K562 (cell line): ENCODE measurements around the gene KLRF2. TPM values are rescaled to one million over a fixed set of nuclear protein-coding genes. Genes with fewer than 3 reads are reported as not detected.

ENCODE experiments used
- ATAC-seq: fragments of 200-7000 bp; cut with Tn5 transposase; 3 replicates; pipeline ENCODE4 v1.9.1; 2020; ENCODE audit warnings: moderate library complexity
- BruUV-seq: library from RNA; stranded (reverse); fragments of 400-500 nt; replicated peaks from 2 replicates; lab custom pipeline; 2021; lab: Mats Ljungman, UMichigan
- CTCF ChIA-PET: fragments of 300-600 bp; formaldehyde crosslinking; extraction: SDS; loops from one replicate; lab custom pipeline; 2021; ENCODE audit warnings: low intra/inter-chr PET ratio; lab: Yijun Ruan, JAX
- POLR2A ChIA-PET: fragments of 300-600, 350-650 bp; sonication (Branson Sonifier 250); formaldehyde crosslinking; extraction: SDS; loops from one replicate; lab custom pipeline; 2021; ENCODE audit warnings: antibody characterized with exemption, inconsistent platforms; lab: Yijun Ruan, JAX
- DNase-seq, 4 experiments: peaks; one replicate each; pipeline versions ENCODE4 v3.0.0 to v3.0.0-alpha.2; 2011 to 2018; ENCODE audit warnings: low spot score in 3 of 4, mixed read lengths in 3 of 4; ENCODE audit errors: extremely low read depth in 1 of 4
- FAIRE-seq: peaks from 2 replicates; lab custom pipeline; 2011; peaks lifted over from hg19 to GRCh38; lab: Jason Lieb, UNC
- H2AFZ ChIP-seq: 2 replicates; pipeline ENCODE4 v1.6.0; 2011; ENCODE audit warnings: low read depth, low read length, control low read depth, inconsistent platforms
- H3K27ac ChIP-seq: fragments of 200-600 bp; 3 replicates; pipeline ENCODE4 v1.8.0; 2011; ENCODE audit warnings: low read depth, mild to moderate bottlenecking, control low read depth, inconsistent platforms, low read length, moderate library complexity, mixed read lengths; ENCODE audit errors: extremely low read depth
- H3K27me3 ChIP-seq, 2 experiments: fragments of 300-600 bp in 1 of 2; 2 replicates in 1 of 2; 3 replicates in 1 of 2; pipeline versions ENCODE4 v1.6.0 to v1.8.0; 2011; ENCODE audit warnings: inconsistent platforms in 2 of 2, low read length in 2 of 2, mild to moderate bottlenecking in 1 of 2, mixed read lengths in 1 of 2, moderate library complexity in 1 of 2; ENCODE audit not compliant: control insufficient read depth in 2 of 2, insufficient read depth in 2 of 2
- H3K36me3 ChIP-seq: fragments of 300-600 bp; 3 replicates; pipeline ENCODE4 v1.8.0; 2011; ENCODE audit warnings: mild to moderate bottlenecking, low read length, inconsistent platforms; ENCODE audit not compliant: control insufficient read depth, insufficient read depth
- H3K4me1 ChIP-seq, 2 experiments: fragments of 200-600 bp in 1 of 2; replicated peaks in 1 of 2; 2 replicates in 1 of 2; 3 replicates in 1 of 2; pipeline versions ENCODE4 v1.5.1 to v1.8.0; 2011; ENCODE audit warnings: inconsistent platforms in 2 of 2, low read length in 2 of 2, mild to moderate bottlenecking in 1 of 2, mixed read lengths in 1 of 2, moderate library complexity in 1 of 2; ENCODE audit not compliant: control insufficient read depth in 2 of 2, insufficient read depth in 2 of 2
- H3K4me2 ChIP-seq: 2 replicates; pipeline ENCODE4 v1.6.1; 2011; ENCODE audit warnings: low read length, control low read depth, inconsistent platforms, mixed read lengths; ENCODE audit not compliant: insufficient read depth
- H3K4me3 ChIP-seq: fragments of 200-600 bp; sonication (generic), shearing (Covaris generic); 2 replicates; pipeline ENCODE4 v1.5.1; 2016; ENCODE audit warnings: control low read depth, inconsistent platforms
- H3K79me2 ChIP-seq: fragments of 200-600 bp; 3 replicates; pipeline ENCODE4 v1.8.0; 2011; ENCODE audit warnings: low read length, inconsistent platforms; ENCODE audit not compliant: control insufficient read depth, insufficient read depth
- H3K9ac ChIP-seq, 2 experiments: 2 replicates each; pipeline versions ENCODE4 v1.6.0 to v1.6.1; 2011; ENCODE audit warnings: low read depth in 2 of 2, low read length in 2 of 2, control low read depth in 1 of 2, inconsistent platforms in 1 of 2, mild to moderate bottlenecking in 1 of 2, mixed read lengths in 1 of 2; ENCODE audit not compliant: insufficient read depth in 1 of 2
- H3K9me1 ChIP-seq: one replicate; pipeline ENCODE4 v1.6.0; 2011; ENCODE audit warnings: inconsistent platforms, mild to moderate bottlenecking, low read length, moderate library complexity; ENCODE audit not compliant: control insufficient read depth, insufficient read depth
- H3K9me3 ChIP-seq: replicated peaks from 2 replicates; pipeline ENCODE4 v1.5.1; 2011; ENCODE audit warnings: low read depth, low read length, inconsistent platforms; ENCODE audit not compliant: control insufficient read depth, insufficient read depth
- H4K20me1 ChIP-seq: replicated peaks from 2 replicates; pipeline ENCODE4 v1.6.1; 2011; ENCODE audit warnings: low read length, inconsistent platforms, mixed read lengths; ENCODE audit not compliant: control insufficient read depth, insufficient read depth
- CBFB ChIP-seq: sonication (generic); formaldehyde crosslinking; IDR thresholded peaks from 2 replicates; pipeline ENCODE4 v1.4.0; 2020; ENCODE audit warnings: mild to moderate bottlenecking, missing genetic modification reagents
- CBX5 ChIP-seq: IDR thresholded peaks from 2 replicates; pipeline ENCODE4 v1.6.1; 2014; ENCODE audit warnings: low read depth, borderline replicate concordance
- E2F3 ChIP-seq: fragments of 250-450 bp; sonication (Bioruptor Pico); IDR thresholded peaks from 2 replicates; pipeline ENCODE4 v1.4.0; 2020; ENCODE audit warnings: mild to moderate bottlenecking
- FOXJ2 ChIP-seq: fragments of 200-800 bp; sonication (Bioruptor generic); IDR thresholded peaks from 2 replicates; pipeline ENCODE4 v1.6.1; 2016; ENCODE audit warnings: missing genetic modification characterization, missing compliant biosample characterization
- HNRNPL ChIP-seq: fragments of 200-400 bp; formaldehyde crosslinking; IDR thresholded peaks from 2 replicates; pipeline ENCODE4 v1.6.1; 2017; ENCODE audit warnings: low read depth, mild to moderate bottlenecking, low read length
- KLF13 ChIP-seq: fragments of 450-650 bp; IDR thresholded peaks from 2 replicates; pipeline ENCODE4 v1.6.1; 2016; ENCODE audit warnings: missing genetic modification characterization, low read depth, mild to moderate bottlenecking, missing compliant biosample characterization, moderate library complexity, borderline replicate concordance
- NFRKB ChIP-seq: fragments of 450-650 bp; IDR thresholded peaks from 2 replicates; pipeline ENCODE4 v1.6.1; 2016; ENCODE audit warnings: low read depth
- RCOR1 ChIP-seq, 2 experiments: IDR thresholded peaks; 2 replicates each; pipeline ENCODE4 v1.6.1; 2012; ENCODE audit warnings: low read depth in 2 of 2, low read length in 2 of 2, borderline replicate concordance in 1 of 2, improper control_type of control experiment in 1 of 2
- SMARCA4 ChIP-seq: fragments of 450-650 bp; IDR thresholded peaks from 2 replicates; pipeline ENCODE4 v1.6.1; 2016
- ZSCAN29 ChIP-seq: fragments of 450-650 bp; IDR thresholded peaks from 2 replicates; pipeline ENCODE4 v1.6.1; 2017
- WGBS: fragments of 100-300 bp; shearing (Covaris generic); methylation state at CpG from one replicate; pipeline ENCODE4 v1.1.6; 2016; ENCODE audit warnings: low coverage, mixed read lengths; ENCODE audit not compliant: insufficient coverage; ENCODE audit errors: missing lambda C conversion rate; 5-methylcytosine and 5-hydroxymethylcytosine counted together
- in situ Hi-C: fragments of 300-500 bp; cut with MboI; formaldehyde crosslinking; loops from 4 replicates; pipeline ENCODE4 v1.15.0; 2018; ENCODE audit warnings: inconsistent platforms, mixed read lengths
- intact Hi-C: fragments of 100-400 bp; cut with micrococcal nuclease; formaldehyde crosslinking; loops from 2 replicates; pipeline ENCODE4 v1.14.2; 2022
- polyA plus RNA-seq, 8 experiments: library from polyadenylated mRNA; depleted of rRNA in 4 of 8; stranded (reverse) in 5 of 8; unstranded in 3 of 8; fragments of >200 nt; fragmentation: Nextera tagmentation in 2 of 8; fragmentation: Illumina TruSeq in 1 of 8; extraction: Ambion mirVana in 2 of 8; extraction: Trizol in 1 of 8; gene quantifications; 2 replicates each; pipeline versions ENCODE4 v1.2.1 to v1.2.3, GENCODE V29; 2011 to 2014; ENCODE audit warnings: inconsistent platforms in 1 of 8, missing spikeins in 1 of 8
- total RNA-seq, 7 experiments: library from RNA; depleted of rRNA in 6 of 7; stranded (reverse); fragments of >200 nt in 6 of 7; fragmentation: Illumina TruSeq in 2 of 7; extraction: Trizol in 2 of 7; gene quantifications; 2 replicates each; pipeline versions ENCODE4 v1.2.1 to v1.2.3, GENCODE V29; 2011 to 2021; ENCODE audit warnings: low replicate concordance in 1 of 7

KLRF2 gene
- total and polyA plus RNA-seq, 9 of the 15 experiments (the other 6 are each of a cell fraction or from before 2014, with no cell fraction given), result not detected

DNA sequence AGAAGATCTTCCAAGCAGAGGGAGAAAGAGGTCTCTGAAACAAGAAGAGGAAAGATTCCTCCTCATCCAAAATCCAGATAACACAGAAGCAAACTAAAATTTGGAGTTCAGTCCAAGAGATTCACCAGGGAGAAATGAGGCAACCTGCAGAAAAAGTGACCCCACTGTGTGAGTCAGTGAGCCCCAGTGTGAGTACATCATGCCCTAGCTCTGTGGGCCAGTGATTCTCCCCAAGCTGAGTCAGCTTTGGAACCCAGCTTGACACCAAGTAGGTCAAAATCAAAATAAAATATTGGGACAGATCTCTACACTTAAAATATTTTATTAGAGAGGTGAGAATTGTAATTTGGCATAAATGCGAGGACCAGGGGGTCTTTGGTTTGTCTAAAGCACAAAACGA, 29.4 kb upstream of the KLRF2 start:
- no TSS peak for BruUV-seq
- ATAC-seq (no peak), FAIRE-seq (no peak), DNase-seq (no peak)
- H3K4me2 ChIP-seq, result no peak overlapping the region
- no peak for TF ChIP-seq SMARCA4
- TF ChIP-seq KLF13 (tag), result no peak
- no peak for TF ChIP-seq ZSCAN29
- no peak for TF ChIP-seq FOXJ2 (tag)
- no peak for TF ChIP-seq HNRNPL
- no peak for TF ChIP-seq CBFB (CRISPR knock-in tag)
- TF ChIP-seq RCOR1 (IDR thresholded peaks at IDR 0.05; ENCODE audit: borderline replicate concordance in 1 of 2, low read depth in 2 of 2, low read length in 2 of 2), result no peak
- TF ChIP-seq NFRKB, result no peak
- TF ChIP-seq CBX5, result no peak
- TF ChIP-seq E2F3 (CRISPR knock-in tag), result no peak
- H3K9me3 ChIP-seq, result no peaks in the 10 kb centered on the region
- no peak overlapping the region for H3K4me3 ChIP-seq
- 19% methylated on average over 2 of the region's 2 CpGs for WGBS
- intact Hi-C loops (no loop called here), in situ Hi-C loops (no loop called here)
- H3K79me2 ChIP-seq, result no peaks in the 10 kb centered on the region
- no peaks in the 10 kb centered on the region for H3K27me3 ChIP-seq
- no peak overlapping the region for H3K27ac ChIP-seq
- no peak overlapping the region for H3K9ac ChIP-seq
- CTCF ChIA-PET, result no interaction called here
- H2AFZ ChIP-seq, result no peak overlapping the region
- no peaks in the 10 kb centered on the region for H4K20me1 ChIP-seq
- no peaks in the 10 kb centered on the region for H3K4me1 ChIP-seq
- no peaks in the 10 kb centered on the region for H3K36me3 ChIP-seq
- POLR2A ChIA-PET, result interaction anchor here (0.8 to 1.2 kb wide), 2 partner anchors 9 to 15 kb away, joined by 3 read pairs; no protein-coding TSS in a partner anchor
- no peaks in the 10 kb centered on the region for H3K9me1 ChIP-seq
